ENCODE measurements around the gene FAM234B. TPM values are rescaled to one million over a fixed set of nuclear protein-coding genes. Genes with fewer than 3 reads are reported as not detected.

FAM234B gene
- total and polyA plus RNA-seq, 7 donors, result 0.89 to 4.0 (median 2.1) TPM

DNA sequence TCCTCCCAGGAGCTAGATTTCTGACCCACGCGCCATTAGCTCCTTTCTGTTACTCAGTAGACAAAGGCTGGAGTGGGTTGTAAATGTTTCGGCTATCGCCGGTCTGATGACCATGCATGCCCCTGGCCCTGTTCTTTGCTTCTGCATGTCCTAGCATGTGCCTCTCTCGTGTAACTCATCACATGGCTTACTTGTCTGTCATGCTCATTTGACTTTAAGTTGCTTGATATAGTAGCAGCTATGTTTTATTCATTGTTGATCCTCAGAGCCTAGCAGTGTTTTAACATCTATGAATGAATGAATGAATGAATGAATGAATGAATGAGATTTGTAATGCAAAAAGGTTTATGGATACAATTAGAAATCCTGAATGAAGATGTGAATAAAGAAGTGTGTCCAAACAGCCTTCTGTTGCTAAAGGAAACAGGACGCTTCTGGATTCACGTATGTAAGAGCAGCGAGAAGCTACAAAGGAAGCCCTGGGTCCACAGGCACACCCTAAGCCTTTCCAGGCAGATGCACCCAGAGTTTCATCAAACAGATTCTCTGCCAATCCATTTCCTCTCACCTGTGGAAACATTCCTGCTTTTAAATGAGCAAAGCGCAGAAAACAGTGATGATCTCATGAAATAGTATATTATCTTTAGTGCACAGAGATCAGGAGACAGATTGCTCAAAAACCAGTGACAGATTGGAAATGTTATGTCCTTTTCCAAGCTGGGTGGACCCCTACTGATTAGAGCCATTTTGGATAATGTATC is 55.8 kb downstream of the FAM234B start:
- Histone ChIP-seq H3K27ac (peak overlapping the region; percentile 85), H3K4me1 (peaks cover 6% of the 10 kb centered on the region), H3K4me3 (peak overlapping the region; percentile 70), H3K36me3 (ENCODE audit: insufficient read depth in 1 of 2, low read depth in 1 of 2) (no peaks in the 10 kb centered on the region), H3K27me3 (ENCODE audit: insufficient read depth in 3 of 3, low read length in 2 of 3) (no peaks in the 10 kb centered on the region), H3K9me3 (no peaks in the 10 kb centered on the region)
- ATAC-seq (no peak), DNase-seq (no peak)
- 79 to 88% (median 85%) methylated on average over 10 of the region's 10 CpGs for whole genome bisulfite sequencing, 3 donors
- TF ChIP-seq CTCF (IDR thresholded peaks at IDR 0.05), result no peak
- intact Hi-C loops (cut with DNase I), result loop anchor here (5.0 to 10.0 kb wide), 4 partner anchors 98 to 185 kb away; partner anchors contain the start of gene HEBP1 (in 1 of the 2)

GRCh38 chr12:13100605-13100881 is 56.4 kb downstream of the FAM234B start:
- no peak for TF ChIP-seq CTCF (IDR thresholded peaks at IDR 0.05)
- DNase-seq (no peak), ATAC-seq (no peak)
- WGBS, 3 donors, result 4 to 7% (median 6%) methylated on average over 6 of the region's 6 CpGs
- intact Hi-C loops (cut with DNase I), result loop anchor here in 1 of 2 donors (5.0 kb wide), 1 partner anchor 107 kb away; no protein-coding TSS in a partner anchor
- Histone ChIP-seq H3K36me3 (ENCODE audit: insufficient read depth in 1 of 2, low read depth in 1 of 2) (no peaks in the 10 kb centered on the region), H3K4me3 (peak overlapping the region; percentile 70), H3K9me3 (no peaks in the 10 kb centered on the region), H3K27me3 (ENCODE audit: insufficient read depth in 3 of 3, low read length in 2 of 3) (no peaks in the 10 kb centered on the region), H3K4me1 (peaks cover 6% of the 10 kb centered on the region), H3K27ac (peak overlapping the region; percentile 85)

GRCh38 chr12:13100882-13101769 is 56.9 kb downstream of the FAM234B start:
- DNase-seq, result peak; percentile 95
- Histone ChIP-seq H3K27me3 (ENCODE audit: insufficient read depth in 3 of 3, low read length in 2 of 3) (no peaks in the 10 kb centered on the region), H3K9me3 (no peaks in the 10 kb centered on the region), H3K27ac (peak overlapping the region; percentile 85), H3K4me3 (peak overlapping the region; percentile 70), H3K4me1 (peaks cover 6% of the 10 kb centered on the region), H3K36me3 (ENCODE audit: insufficient read depth in 1 of 2, low read depth in 1 of 2) (no peaks in the 10 kb centered on the region)
- intact Hi-C loops (cut with DNase I), result loop anchor here in 1 of 2 donors (5.0 kb wide), 1 partner anchor 106 kb away; no protein-coding TSS in a partner anchor
- WGBS, 3 donors, result 1 to 3% (median 2%) methylated on average over 58 to 79 of the region's 79 CpGs
- ATAC-seq, result peak; percentile 80 to 88 (median 84)
- no peak for TF ChIP-seq CTCF (IDR thresholded peaks at IDR 0.05)

GRCh38 chr12:13101821-13102375 is 57.7 kb downstream of the FAM234B start:
- TF ChIP-seq CTCF (IDR thresholded peaks at IDR 0.05), result no peak
- peaks cover 6% of the 10 kb centered on the region for H3K4me1 ChIP-seq
- no peak for ATAC-seq
- 60 to 63% (median 61%) methylated on average over 10 of the region's 10 CpGs for WGBS, 3 donors
- H3K27ac ChIP-seq, result peak overlapping the region; percentile 85
- H3K4me3 ChIP-seq, result peak overlapping the region; percentile 70
- DNase-seq, result no peak
- no peaks in the 10 kb centered on the region for H3K9me3 ChIP-seq
- no peaks in the 10 kb centered on the region for H3K27me3 ChIP-seq (ENCODE audit: insufficient read depth in 3 of 3, low read length in 2 of 3)
- intact Hi-C loops (cut with DNase I), result loop anchor here in 1 of 2 donors (5.0 kb wide), 1 partner anchor 105 kb away; no protein-coding TSS in a partner anchor
- H3K36me3 ChIP-seq (ENCODE audit: insufficient read depth in 1 of 2, low read depth in 1 of 2), result no peaks in the 10 kb centered on the region
